ENCODE data around the gene STPG3. TPM values are rescaled to one million over a fixed set of nuclear protein-coding genes. Genes with fewer than 3 reads are reported as not detected.
A peak's percentile ranks its signal among the peaks of the same experiment; 100 is the strongest.

The STPG3 gene
- total RNA-seq, 1 donor from 2014 or later, result 0.18 TPM

DNA sequence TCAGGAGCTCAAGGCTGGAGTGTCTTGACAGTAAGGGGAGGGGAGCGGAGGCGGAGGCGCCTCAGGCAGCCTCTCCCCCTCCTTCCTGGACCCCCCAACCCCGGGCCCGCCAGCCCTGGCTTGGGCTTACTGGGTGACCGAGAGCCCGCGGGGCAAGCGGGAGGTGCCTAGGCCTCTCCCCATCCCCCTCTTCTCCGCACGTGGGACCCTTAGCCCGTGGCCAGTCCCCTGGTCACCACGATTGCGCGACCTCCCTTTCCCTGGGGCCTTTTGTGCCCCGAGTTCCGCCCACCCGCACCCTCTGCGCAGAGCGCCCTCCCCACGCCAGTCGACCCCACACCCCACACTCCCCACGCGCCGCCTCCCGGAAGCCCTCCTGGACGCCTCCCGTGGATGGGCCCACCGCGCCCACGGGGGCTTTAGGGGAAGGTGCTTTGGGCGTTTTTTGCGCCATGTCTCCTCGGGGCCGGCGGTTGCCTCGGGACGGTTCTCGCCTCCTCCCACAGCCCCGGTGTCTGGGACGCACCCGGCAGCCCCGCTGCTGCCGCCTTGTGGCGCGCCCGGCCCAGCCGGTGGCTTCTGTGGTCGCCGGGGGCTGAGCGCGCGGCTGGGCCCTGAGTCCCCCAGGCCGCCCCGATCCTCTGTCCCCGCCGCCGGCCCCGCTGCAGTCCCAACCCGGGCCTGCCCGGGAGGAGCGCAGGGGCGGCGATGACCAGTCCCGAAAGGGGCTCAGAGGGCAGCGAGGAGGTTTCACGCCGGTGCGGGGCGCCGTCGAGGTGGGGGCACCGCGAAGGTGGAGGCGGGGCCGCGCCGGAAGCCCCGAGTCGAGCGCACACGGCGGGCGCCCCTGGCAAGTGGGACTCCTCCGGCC, 29.6 kb downstream of the STPG3 start:
- peak overlapping the region; percentile 37 for H3K4me3 Mint-ChIP-seq
- peaks cover 17% of the 10 kb centered on the region for H3K4me1 Mint-ChIP-seq
- H3K9me3 Mint-ChIP-seq, result no peaks in the 10 kb centered on the region
- peak; percentile 29 to 58 for DNase-seq (ENCODE audit: low spot score in 2 of 2, unreplicated experiment in 2 of 2)
- peak; percentile 51 for TF ChIP-seq CTCF (IDR thresholded peaks at IDR 0.05; ENCODE audit: unreplicated experiment)
- H3K36me3 Mint-ChIP-seq, result no peaks in the 10 kb centered on the region
- H3K27ac Mint-ChIP-seq, result no peak overlapping the region
- peaks cover 19% of the 10 kb centered on the region for H3K27me3 Mint-ChIP-seq (ENCODE audit: low read depth)

DNA sequence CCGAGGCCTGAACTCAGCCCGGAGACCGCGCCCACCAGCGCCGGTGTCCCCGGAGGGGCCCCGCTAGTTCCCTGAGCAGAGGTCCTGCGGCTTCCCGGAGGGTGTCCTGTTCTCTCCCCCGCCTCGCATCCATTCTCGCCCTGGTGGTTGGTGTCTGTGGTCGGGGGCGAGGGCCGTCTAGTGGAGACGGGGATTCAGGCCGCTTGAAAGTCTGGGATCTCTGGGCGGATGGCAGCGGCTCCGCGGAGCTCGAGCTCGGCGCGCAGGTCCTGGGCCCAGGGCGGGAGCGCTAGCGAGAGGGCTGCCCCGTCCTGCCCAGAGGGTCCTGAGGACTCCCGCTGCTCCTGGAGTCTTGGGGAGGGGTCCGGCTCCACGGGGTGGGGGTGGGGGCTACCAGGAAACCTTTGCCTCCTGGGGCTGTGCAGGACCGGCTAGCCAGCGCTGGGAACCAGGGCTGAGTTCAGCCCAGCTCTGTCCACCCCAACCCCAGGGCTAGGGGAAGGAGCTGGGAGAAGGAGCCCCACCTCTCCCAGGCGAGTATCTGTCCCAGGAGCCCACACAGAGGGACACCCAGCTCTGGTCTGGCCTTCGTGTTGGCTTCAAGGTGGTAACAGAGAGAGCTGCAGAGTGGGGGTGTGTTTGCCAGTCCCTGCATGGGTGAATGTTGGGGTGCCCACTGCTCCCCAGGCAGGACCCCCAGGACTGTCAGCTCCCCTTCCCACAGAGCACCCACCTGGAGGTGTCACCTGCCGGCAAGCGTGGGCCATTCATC, 30.4 kb downstream of the STPG3 start:
- peak in 1 of 2 experiments; percentile 36 for DNase-seq (ENCODE audit: low spot score in 2 of 2, unreplicated experiment in 2 of 2)
- H3K27me3 Mint-ChIP-seq (ENCODE audit: low read depth), result peaks cover 19% of the 10 kb centered on the region
- no peaks in the 10 kb centered on the region for H3K36me3 Mint-ChIP-seq
- TF ChIP-seq CTCF (IDR thresholded peaks at IDR 0.05; ENCODE audit: unreplicated experiment), result no peak
- no peak overlapping the region for H3K27ac Mint-ChIP-seq
- H3K4me1 Mint-ChIP-seq, result peaks cover 13% of the 10 kb centered on the region
- H3K4me3 Mint-ChIP-seq, result peak overlapping the region; percentile 55
- no peaks in the 10 kb centered on the region for H3K9me3 Mint-ChIP-seq

GRCh38 chr9:137286975-137287383, 35.9 kb downstream of the STPG3 start:
- DNase-seq (ENCODE audit: low spot score in 2 of 2, unreplicated experiment in 2 of 2), result no peak
- Mint-ChIP-seq H3K4me1 (peaks cover 2% of the 10 kb centered on the region), H3K36me3 (no peaks in the 10 kb centered on the region), H3K27ac (no peak overlapping the region), H3K4me3 (no peak overlapping the region), H3K9me3 (no peaks in the 10 kb centered on the region), H3K27me3 (ENCODE audit: low read depth) (peaks cover 17% of the 10 kb centered on the region)
- no peak for TF ChIP-seq CTCF (IDR thresholded peaks at IDR 0.05; ENCODE audit: unreplicated experiment)

GRCh38 chr9:137293094-137293481, 42.0 kb downstream of the STPG3 start:
- Mint-ChIP-seq H3K36me3 (no peaks in the 10 kb centered on the region), H3K27ac (no peak overlapping the region), H3K27me3 (ENCODE audit: low read depth) (peaks cover 42% of the 10 kb centered on the region), H3K4me1 (peaks cover 7% of the 10 kb centered on the region), H3K9me3 (no peaks in the 10 kb centered on the region), H3K4me3 (no peak overlapping the region)
- no peak for TF ChIP-seq CTCF (IDR thresholded peaks at IDR 0.05; ENCODE audit: unreplicated experiment)
- DNase-seq (ENCODE audit: low spot score in 2 of 2, unreplicated experiment in 2 of 2), result no peak

DNA sequence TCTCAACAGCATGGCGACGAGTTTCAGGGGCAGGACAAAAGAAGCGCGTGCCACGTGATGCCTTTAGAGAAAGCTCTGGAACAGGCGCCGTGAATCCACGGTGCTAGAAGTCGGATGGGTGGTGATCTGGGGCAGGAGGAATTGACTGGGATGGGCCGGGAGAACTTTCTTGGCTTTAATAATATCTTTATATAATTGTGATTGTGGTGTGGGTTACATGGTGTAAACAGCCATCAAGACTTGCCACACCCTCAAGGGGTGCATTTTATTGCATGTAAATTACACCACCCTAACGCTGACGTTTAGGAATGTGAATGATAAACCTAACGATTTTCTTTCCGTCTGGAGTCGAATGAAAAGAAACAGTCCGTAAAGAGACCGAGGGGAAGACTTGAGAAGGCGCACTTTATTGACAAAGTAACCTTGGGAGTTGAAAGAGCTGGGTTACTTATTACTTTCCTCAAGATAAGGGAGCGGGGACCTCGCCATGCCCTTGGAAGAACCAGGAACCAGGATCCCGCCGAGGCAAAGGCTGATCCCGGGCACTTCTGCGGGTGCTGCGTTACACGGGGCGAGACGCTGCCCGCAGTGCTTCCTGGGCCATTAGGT, 42.5 kb downstream of the STPG3 start:
- H3K4me3 Mint-ChIP-seq, result peak overlapping the region; percentile 17

More for the DNA sequence above, 42.5 kb downstream of the STPG3 start:
- H3K9me3 Mint-ChIP-seq, result no peaks in the 10 kb centered on the region
- TF ChIP-seq CTCF (IDR thresholded peaks at IDR 0.05; ENCODE audit: unreplicated experiment), result no peak
- no peaks in the 10 kb centered on the region for H3K36me3 Mint-ChIP-seq
- no peak for DNase-seq (ENCODE audit: low spot score in 2 of 2, unreplicated experiment in 2 of 2)
- H3K4me1 Mint-ChIP-seq, result peaks cover 7% of the 10 kb centered on the region
- no peak overlapping the region for H3K27ac Mint-ChIP-seq
- H3K27me3 Mint-ChIP-seq (ENCODE audit: low read depth), result peaks cover 47% of the 10 kb centered on the region
